HT-29 (cell line): ENCODE measurements around the gene S100A16. TPM values are rescaled to one million over a fixed set of nuclear protein-coding genes. Genes with fewer than 3 reads are reported as not detected.
A peak's percentile ranks its signal among the peaks of the same experiment; 100 is the strongest.

ENCODE experiments used
- DNase-seq: peaks from one replicate; pipeline ENCODE4 v3.0.0-alpha.2; 2015; ENCODE audit warnings: low spot score
- total RNA-seq: library from RNA; depleted of rRNA; stranded (reverse); fragments of >200 nt; shearing (Covaris generic); gene quantifications from 2 replicates; pipeline ENCODE4 v1.2.3, GENCODE V29; 2014

S100A16 gene
- total RNA-seq, 1 experiment from 2014 or later: 282 TPM

GRCh38 chr1:153616144-153616916, 3.4 kb upstream of the S100A16 start, which contains the start of gene S100A14:
Gene S100A14 (minus strand): TSS chr1:153616325. CDS start chr1:153615858, 467 bp downstream.
- DNase-seq: peak; percentile 77

GRCh38 chr1:153615406-153615805, 2.5 kb upstream of the S100A16 start:
- DNase-seq: no peak

GRCh38 chr1:153614906-153615305, 2.0 kb upstream of the S100A16 start:
- no peak for DNase-seq

DNA sequence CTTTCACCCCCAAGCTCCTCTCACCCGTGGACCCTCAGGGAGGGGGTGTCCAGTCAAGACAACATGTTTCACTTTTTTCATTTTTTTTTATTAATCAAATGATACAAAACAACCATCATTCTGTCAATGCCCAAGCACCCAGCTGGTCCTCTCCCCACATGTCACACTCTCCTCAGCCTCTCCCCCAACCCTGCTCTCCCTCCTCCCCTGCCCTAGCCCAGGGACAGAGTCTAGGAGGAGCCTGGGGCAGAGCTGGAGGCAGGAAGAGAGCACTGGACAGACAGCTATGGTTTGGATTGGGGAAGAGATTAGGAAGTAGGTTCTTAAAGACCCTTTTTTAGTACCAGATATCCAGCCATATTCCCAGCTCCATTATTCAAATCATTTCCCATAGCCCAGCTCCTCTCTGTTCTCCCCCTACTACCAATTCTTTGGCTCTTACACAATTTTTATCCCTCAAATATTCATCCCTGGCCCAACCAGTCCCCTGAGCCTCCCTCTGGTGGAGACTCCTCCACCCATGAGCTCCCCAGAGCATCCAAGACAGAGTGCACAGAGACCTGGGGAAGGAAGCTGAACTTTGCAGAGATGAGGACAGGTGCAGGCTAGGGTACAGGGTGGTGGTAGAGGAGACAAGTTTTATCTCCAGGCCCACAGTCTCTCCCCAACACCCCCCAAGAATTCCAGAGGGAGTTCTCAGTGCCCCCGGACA, 1.4 kb upstream of the S100A16 start:
- no peak for DNase-seq

- DNase-seq: no peak
Measured at GRCh38 chr1:153613406-153613805, 469 bp upstream of the S100A16 start.

DNA sequence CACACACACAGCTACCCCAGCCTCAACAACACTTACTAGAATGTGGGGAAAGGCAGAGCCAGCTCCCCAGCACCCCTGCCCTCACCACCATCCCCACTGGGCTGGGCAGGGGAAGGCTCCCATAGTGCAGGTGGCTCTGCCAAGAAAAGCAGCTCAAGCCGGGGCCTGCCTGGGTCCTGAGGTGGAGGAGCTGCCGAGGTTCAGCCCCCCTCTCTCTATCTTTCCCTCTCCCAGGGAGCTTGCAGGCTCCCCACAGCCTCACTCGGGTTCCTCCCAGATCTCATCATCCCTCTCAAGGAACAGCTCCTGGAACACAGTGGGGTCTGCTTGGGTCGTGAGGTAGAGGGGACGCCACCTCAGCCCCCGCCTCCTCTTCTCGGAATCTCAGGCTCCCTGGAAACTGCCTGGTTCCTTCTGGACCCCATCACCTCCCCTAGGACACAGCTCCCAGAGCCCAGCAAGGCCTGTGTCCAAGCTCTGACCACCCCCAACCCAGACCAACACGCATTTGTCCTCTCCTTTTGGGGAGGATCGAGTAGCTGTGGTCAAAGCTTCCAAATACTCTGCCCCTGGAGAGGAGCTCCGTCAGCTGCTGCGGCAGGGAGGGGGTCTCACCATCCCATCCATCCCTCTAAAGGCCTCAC, 704 bp downstream of the S100A16 start:
- DNase-seq: no peak

GRCh38 chr1:153611356-153611755, 1.6 kb downstream of the S100A16 start:
- no peak for DNase-seq

DNA sequence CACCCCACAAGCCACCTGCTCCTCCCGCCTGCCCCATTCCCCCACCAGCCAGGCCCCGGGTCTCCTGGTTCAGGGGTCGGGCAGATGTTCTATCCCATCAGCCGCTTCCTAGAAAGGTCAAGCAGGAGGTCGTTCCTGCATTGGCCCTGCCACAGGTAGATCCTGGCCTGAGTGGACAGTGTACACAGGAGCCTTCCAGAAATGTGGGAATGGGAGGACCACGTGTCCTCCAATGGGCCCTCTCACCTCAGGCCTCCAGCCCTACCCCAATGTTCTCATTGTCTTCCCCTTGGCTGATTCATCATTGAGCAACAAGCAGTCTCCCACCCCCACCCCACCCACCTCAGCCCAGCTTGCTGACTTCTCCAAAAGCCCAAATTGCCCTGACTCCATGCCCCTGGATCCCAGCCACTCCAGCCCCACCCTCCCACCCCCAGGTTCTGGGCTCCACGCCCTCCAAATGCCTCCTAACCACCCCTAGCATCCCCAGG, 2.1 kb downstream of the S100A16 start:
- DNase-seq: no peak

- no peak for DNase-seq
Measured at GRCh38 chr1:153610334-153610733, 2.6 kb downstream of the S100A16 start.

- DNase-seq: no peak
Measured at GRCh38 chr1:153609585-153609907, 3.4 kb downstream of the S100A16 start.

- DNase-seq: peak; percentile 83
Measured at GRCh38 chr1:153608742-153609584, 4.0 kb downstream of the S100A16 start.

GRCh38 chr1:153608089-153608682, 4.8 kb downstream of the S100A16 start:
- DNase-seq: peak; percentile 70

GRCh38 chr1:153607381-153607780, 5.6 kb downstream of the S100A16 start:
- no peak for DNase-seq

DNA sequence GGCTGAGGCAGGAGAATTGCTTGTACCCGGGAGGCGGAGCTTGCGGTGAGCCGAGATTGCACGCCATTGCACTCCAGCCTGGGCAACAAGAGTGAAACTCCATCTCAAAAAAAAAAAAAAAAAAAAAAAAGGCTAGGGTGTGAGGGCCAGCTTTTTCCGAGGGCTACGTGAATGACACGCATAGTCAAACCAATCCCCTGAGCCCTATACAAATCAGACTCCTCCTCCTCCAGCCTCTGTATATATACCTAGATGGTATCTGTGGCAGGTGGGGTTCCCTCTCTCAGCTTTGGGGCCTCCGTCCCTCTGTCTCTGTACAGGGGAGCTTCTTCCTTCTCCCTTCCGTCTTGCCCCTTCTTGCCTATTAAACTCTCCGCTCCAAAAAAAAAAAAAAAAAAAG, 6.7 kb downstream of the S100A16 start:
- DNase-seq: no peak

GRCh38 chr1:153602749-153603148, 10.2 kb downstream of the S100A16 start:
- DNase-seq: no peak

GRCh38 chr1:153599847-153600246, 13.1 kb downstream of the S100A16 start:
- no peak for DNase-seq

- DNase-seq: no peak
Measured at GRCh38 chr1:153598309-153599172, 14.4 kb downstream of the S100A16 start.

DNA sequence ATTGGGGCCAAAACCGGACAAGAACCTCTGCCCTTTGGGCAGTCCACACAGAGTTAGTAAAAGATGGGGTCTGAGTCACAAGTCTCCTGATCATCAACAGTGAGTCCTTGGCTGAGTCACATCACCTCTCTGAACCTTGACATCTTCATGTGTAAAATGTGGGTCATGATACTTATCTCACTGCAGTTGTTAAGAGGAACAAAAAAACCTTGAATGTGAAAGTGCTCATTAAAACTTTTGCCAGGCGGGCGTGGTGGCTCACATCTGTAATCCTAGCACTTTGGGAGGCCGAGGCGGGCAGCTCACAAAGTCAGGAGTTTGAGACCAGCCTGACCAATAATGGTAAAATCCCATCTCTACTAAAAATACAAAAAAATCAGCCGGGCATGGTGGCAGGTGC, 15.7 kb downstream of the S100A16 start:
- no peak for DNase-seq

DNA sequence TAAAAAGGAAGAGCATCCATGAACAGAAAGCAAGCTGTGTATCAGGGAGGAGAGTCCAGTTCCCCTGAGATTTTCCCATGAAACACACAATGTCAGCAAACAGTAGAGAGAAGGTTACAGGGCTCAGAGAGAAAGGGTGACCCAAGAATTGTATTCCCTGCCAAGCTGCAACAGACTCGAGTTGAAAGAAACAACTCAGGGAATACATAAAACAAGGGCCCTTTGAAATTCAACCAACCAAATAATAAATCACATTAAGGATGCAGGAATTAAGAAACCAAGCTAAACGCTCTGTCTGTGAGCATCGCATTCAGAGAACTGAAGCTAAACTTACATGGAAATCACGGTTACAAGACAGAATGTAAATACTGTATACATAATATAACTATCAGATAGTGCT, 20.2 kb downstream of the S100A16 start:
- no peak for DNase-seq

GRCh38 chr1:153588482-153588881, 24.5 kb downstream of the S100A16 start:
- DNase-seq: no peak
